Natural killer cell (primary cell): ENCODE results near the gene RAB6B. TPM values are rescaled to one million over a fixed set of nuclear protein-coding genes. Genes with fewer than 3 reads are reported as not detected.

Source experiments
- ATAC-seq, 3 donors: fragments of 150-1000 bp in 2 of 3; fragments of 200-7000 bp in 1 of 3; cut with Tn5 transposase; 1 replicate in 1 of 3; 2 replicates in 2 of 3; pipeline ENCODE4 v1.10.0; 2021; ENCODE audit warnings: mild to moderate bottlenecking in 2 of 3, moderate library complexity in 2 of 3
- DNase-seq, 2 donors: peaks; one replicate each; pipeline versions ENCODE4 v3.0.0 to v3.0.0-alpha.2; 2013 to 2021; ENCODE audit warnings: mixed read lengths in 1 of 2
- H3K27ac ChIP-seq: one replicate; pipeline ENCODE4 v1.5.1; 2013; ENCODE audit warnings: mild to moderate bottlenecking, low read length
- H3K27me3 ChIP-seq: one replicate; pipeline ENCODE4 v1.6.1; 2013; ENCODE audit warnings: low read length; ENCODE audit not compliant: control insufficient read depth, insufficient read depth
- H3K36me3 ChIP-seq: one replicate; pipeline ENCODE4 v1.6.1; 2013; ENCODE audit warnings: low read length; ENCODE audit not compliant: control insufficient read depth, insufficient read depth
- H3K4me1 ChIP-seq: one replicate; pipeline ENCODE4 v1.6.1; 2013; ENCODE audit warnings: low read length; ENCODE audit not compliant: control insufficient read depth, insufficient read depth
- H3K4me3 ChIP-seq: one replicate; pipeline ENCODE4 v1.5.1; 2013; ENCODE audit warnings: low read length
- H3K9me3 ChIP-seq: one replicate; pipeline ENCODE4 v1.6.1; 2013; ENCODE audit warnings: low read length; ENCODE audit not compliant: control insufficient read depth, insufficient read depth
- H3K27ac Mint-ChIP-seq, 2 donors: one replicate each; pipeline ENCODE4 v1.8.0; 2022; ENCODE audit warnings: mild to moderate bottlenecking in 2 of 2, mixed read lengths in 2 of 2, moderate library complexity in 1 of 2
- H3K27me3 Mint-ChIP-seq, 2 donors: one replicate each; pipeline ENCODE4 v1.8.0; 2022; ENCODE audit warnings: low read depth in 2 of 2, mixed read lengths in 2 of 2
- H3K36me3 Mint-ChIP-seq: one replicate; pipeline ENCODE4 v1.8.0; 2022; ENCODE audit warnings: mixed read lengths
- H3K4me1 Mint-ChIP-seq, 2 donors: one replicate each; pipeline ENCODE4 v1.8.0; 2022; ENCODE audit warnings: mixed read lengths in 2 of 2
- H3K4me3 Mint-ChIP-seq: one replicate; pipeline ENCODE4 v1.8.0; 2022; ENCODE audit warnings: mild to moderate bottlenecking, moderate library complexity, mixed read lengths
- H3K9me3 Mint-ChIP-seq, 2 donors: one replicate each; pipeline ENCODE4 v1.8.0; 2022; ENCODE audit warnings: mixed read lengths in 2 of 2
- WGBS: methylation state at CpG from one replicate; pipeline ENCODE4 v1.1.7; 2013; ENCODE audit warnings: missing lambda C conversion rate; ENCODE audit not compliant: insufficient coverage; 5-methylcytosine and 5-hydroxymethylcytosine counted together
- intact Hi-C: fragments of 100-400 bp; cut with micrococcal nuclease; formaldehyde crosslinking; loops from one replicate; pipeline ENCODE4 v1.14.2; 2022
- total RNA-seq, 4 donors: library from RNA; stranded (reverse); fragments of 120-200 nt in 1 of 4; gene quantifications; one replicate each; pipeline versions ENCODE4 v1.2.3 to v1.2.4, GENCODE V29; 2013 to 2022
- TF ChIP-seq, protein P1 (sequence below): fragments of 200-600 bp; IDR thresholded peaks from one replicate; pipeline ENCODE4 v1.8.0; 2022; ENCODE audit warnings: antibody characterized with exemption

The RAB6B gene
- total RNA-seq, 3 donors from 2014 or later (not counting 1 experiment from before 2014, with no cell fraction given), result 1.4 to 2.7 (median 1.6) TPM

- no peaks in the 10 kb centered on the region for H3K27me3 ChIP-seq
- intact Hi-C loops, result no loop called here
- TF ChIP-seq, protein P1, sequence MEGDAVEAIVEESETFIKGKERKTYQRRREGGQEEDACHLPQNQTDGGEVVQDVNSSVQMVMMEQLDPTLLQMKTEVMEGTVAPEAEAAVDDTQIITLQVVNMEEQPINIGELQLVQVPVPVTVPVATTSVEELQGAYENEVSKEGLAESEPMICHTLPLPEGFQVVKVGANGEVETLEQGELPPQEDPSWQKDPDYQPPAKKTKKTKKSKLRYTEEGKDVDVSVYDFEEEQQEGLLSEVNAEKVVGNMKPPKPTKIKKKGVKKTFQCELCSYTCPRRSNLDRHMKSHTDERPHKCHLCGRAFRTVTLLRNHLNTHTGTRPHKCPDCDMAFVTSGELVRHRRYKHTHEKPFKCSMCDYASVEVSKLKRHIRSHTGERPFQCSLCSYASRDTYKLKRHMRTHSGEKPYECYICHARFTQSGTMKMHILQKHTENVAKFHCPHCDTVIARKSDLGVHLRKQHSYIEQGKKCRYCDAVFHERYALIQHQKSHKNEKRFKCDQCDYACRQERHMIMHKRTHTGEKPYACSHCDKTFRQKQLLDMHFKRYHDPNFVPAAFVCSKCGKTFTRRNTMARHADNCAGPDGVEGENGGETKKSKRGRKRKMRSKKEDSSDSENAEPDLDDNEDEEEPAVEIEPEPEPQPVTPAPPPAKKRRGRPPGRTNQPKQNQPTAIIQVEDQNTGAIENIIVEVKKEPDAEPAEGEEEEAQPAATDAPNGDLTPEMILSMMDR, result no peak
- H3K36me3 Mint-ChIP-seq, result peaks cover 9% of the 10 kb centered on the region
- ATAC-seq, result peak in 1 of 3 donors; percentile 21
- WGBS, result 57% methylated on average over 5 of the region's 8 CpGs
- H3K27ac ChIP-seq, result no peak overlapping the region
- peaks cover 0 to 7% of the 10 kb centered on the region in 2 donors for H3K9me3 Mint-ChIP-seq
- H3K9me3 ChIP-seq, result no peaks in the 10 kb centered on the region
- no peaks in the 10 kb centered on the region for H3K36me3 ChIP-seq
- no peak overlapping the region for H3K27ac Mint-ChIP-seq
- DNase-seq, result no peak
- no peak overlapping the region for H3K4me3 Mint-ChIP-seq
- no peak overlapping the region for H3K4me3 ChIP-seq
- H3K4me1 Mint-ChIP-seq, result peaks cover 0 to 5% of the 10 kb centered on the region in 2 donors
- peaks cover 4% of the 10 kb centered on the region for H3K4me1 ChIP-seq
- H3K27me3 Mint-ChIP-seq, result peaks cover 4 to 14% of the 10 kb centered on the region in 2 donors
Measured at GRCh38 chr3:133874761-133875438, 20.8 kb downstream of the RAB6B start.

DNA sequence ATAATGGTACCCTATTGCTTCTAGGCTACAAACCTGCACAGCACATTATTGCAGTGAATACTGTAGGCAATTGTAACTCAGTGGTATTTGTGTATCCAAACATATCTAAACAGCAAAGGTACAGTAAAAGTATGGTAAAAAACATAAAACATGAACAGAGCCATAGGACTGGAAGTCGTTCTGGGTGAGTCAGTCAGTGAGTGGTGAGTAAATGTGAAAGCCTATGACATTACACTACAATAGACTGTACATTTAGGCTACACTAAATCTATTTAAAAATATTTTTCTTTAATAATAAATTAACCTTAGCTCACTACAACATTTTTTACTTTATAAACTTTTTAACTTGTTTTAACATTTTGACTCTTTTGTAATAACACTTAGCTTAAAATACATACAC is 21.3 kb downstream of the RAB6B start:
- intact Hi-C loops, result no loop called here
- WGBS, result no CpG with 5 or more reads among the region's 1 CpG
- H3K9me3 ChIP-seq, result no peaks in the 10 kb centered on the region
- ATAC-seq (no peak), DNase-seq (no peak)
- H3K4me1 ChIP-seq, result no peaks in the 10 kb centered on the region
- no peaks in the 10 kb centered on the region for H3K36me3 ChIP-seq
- H3K27ac Mint-ChIP-seq, result no peak overlapping the region
- no peak overlapping the region for H3K27ac ChIP-seq
- H3K27me3 Mint-ChIP-seq, result peaks cover 4 to 14% of the 10 kb centered on the region in 2 donors
- peaks cover 0 to 5% of the 10 kb centered on the region in 2 donors for H3K4me1 Mint-ChIP-seq
- H3K36me3 Mint-ChIP-seq, result peaks cover 9% of the 10 kb centered on the region
- TF ChIP-seq, protein P1, result no peak
- H3K4me3 ChIP-seq, result no peak overlapping the region
- H3K9me3 Mint-ChIP-seq, result peaks cover 0 to 7% of the 10 kb centered on the region in 2 donors
- H3K4me3 Mint-ChIP-seq, result no peak overlapping the region
- no peaks in the 10 kb centered on the region for H3K27me3 ChIP-seq

GRCh38 chr3:133872781-133873180 is 22.9 kb downstream of the RAB6B start:
- H3K9me3 Mint-ChIP-seq, result no peaks in the 10 kb centered on the region
- Histone ChIP-seq H3K36me3 (no peaks in the 10 kb centered on the region), H3K4me1 (no peaks in the 10 kb centered on the region), H3K27me3 (no peaks in the 10 kb centered on the region), H3K27ac (no peak overlapping the region), H3K4me3 (no peak overlapping the region), H3K9me3 (no peaks in the 10 kb centered on the region)
- intact Hi-C loops, result no loop called here
- 91% methylated on average over 7 of the region's 7 CpGs for WGBS
- peaks cover 0 to 5% of the 10 kb centered on the region in 2 donors for H3K4me1 Mint-ChIP-seq
- TF ChIP-seq, protein P1, result no peak
- peaks cover 8 to 14% of the 10 kb centered on the region in 2 donors for H3K27me3 Mint-ChIP-seq
- ATAC-seq (no peak), DNase-seq (no peak)
- H3K27ac Mint-ChIP-seq, result no peak overlapping the region
- H3K4me3 Mint-ChIP-seq, result no peak overlapping the region
- peaks cover under 1% of the 10 kb centered on the region for H3K36me3 Mint-ChIP-seq

- Histone ChIP-seq H3K9me3 (no peaks in the 10 kb centered on the region), H3K27me3 (no peaks in the 10 kb centered on the region), H3K36me3 (no peaks in the 10 kb centered on the region), H3K4me1 (no peaks in the 10 kb centered on the region), H3K4me3 (no peak overlapping the region), H3K27ac (no peak overlapping the region)
- intact Hi-C loops, result no loop called here
- WGBS, result 94% methylated on average over 4 of the region's 4 CpGs
- Mint-ChIP-seq H3K4me3 (no peak overlapping the region), H3K27ac (no peak overlapping the region), H3K9me3 (no peaks in the 10 kb centered on the region), H3K36me3 (no peaks in the 10 kb centered on the region), H3K27me3 (peaks cover 8 to 14% of the 10 kb centered on the region in 2 donors), H3K4me1 (peaks cover 0 to 5% of the 10 kb centered on the region in 2 donors)
- DNase-seq (no peak), ATAC-seq (no peak)
- TF ChIP-seq, protein P1, result no peak
Measured at GRCh38 chr3:133872161-133872560, 23.5 kb downstream of the RAB6B start.
